OCI-LY3 (cell line): ENCODE results near the gene GLRA3.

Experiments used
- CTCF ChIP-seq: fragments of 200-600, 300-600 bp; sonication (generic); IDR thresholded peaks from 2 replicates; pipeline ENCODE4 v1.5.1; 2014; ENCODE audit warnings: antibody characterized with exemption, low read length, low read depth
- EZH2phosphoT487 ChIP-seq: fragments of 200-600 bp; shearing (Covaris generic); IDR thresholded peaks from 2 replicates; pipeline ENCODE4 v1.6.1; 2018; ENCODE audit warnings: antibody characterized with exemption, mixed run types, low read depth

GRCh38 chr4:174810834-174811233 is 18.2 kb downstream of the GLRA3 start:
- TF ChIP-seq CTCF = no peak
- no peak for TF ChIP-seq EZH2phosphoT487
